ENCODE data around the gene RBBP6.
"Not testable (repeated sequence)": the region's sequence is repeated elsewhere in the genome, so short reads cannot be mapped to it uniquely, and the experiment has no call there.

- not testable (repeated sequence) for TF ChIP-seq CTCF, POLR2A (IDR thresholded peaks at IDR 0.05)
Observed at GRCh38 chr16:24574515-24575485, 35.4 kb downstream of the RBBP6 start.

Data from adrenal gland (tissue), 5 donors.